Stimulated activated CD4-positive, alpha-beta T cell treated with anti-CD3 and anti-CD28 coated beads, Interleukin-2, amount 100 ng/mL, for 24 hours (primary cell): Measurements from ENCODE around the gene KCNIP1.

Experiments
- DNase-seq, 2 donors: peaks; one replicate each; pipeline ENCODE4 v3.0.0-alpha.2; 2020

KCNIP1 gene

DNA sequence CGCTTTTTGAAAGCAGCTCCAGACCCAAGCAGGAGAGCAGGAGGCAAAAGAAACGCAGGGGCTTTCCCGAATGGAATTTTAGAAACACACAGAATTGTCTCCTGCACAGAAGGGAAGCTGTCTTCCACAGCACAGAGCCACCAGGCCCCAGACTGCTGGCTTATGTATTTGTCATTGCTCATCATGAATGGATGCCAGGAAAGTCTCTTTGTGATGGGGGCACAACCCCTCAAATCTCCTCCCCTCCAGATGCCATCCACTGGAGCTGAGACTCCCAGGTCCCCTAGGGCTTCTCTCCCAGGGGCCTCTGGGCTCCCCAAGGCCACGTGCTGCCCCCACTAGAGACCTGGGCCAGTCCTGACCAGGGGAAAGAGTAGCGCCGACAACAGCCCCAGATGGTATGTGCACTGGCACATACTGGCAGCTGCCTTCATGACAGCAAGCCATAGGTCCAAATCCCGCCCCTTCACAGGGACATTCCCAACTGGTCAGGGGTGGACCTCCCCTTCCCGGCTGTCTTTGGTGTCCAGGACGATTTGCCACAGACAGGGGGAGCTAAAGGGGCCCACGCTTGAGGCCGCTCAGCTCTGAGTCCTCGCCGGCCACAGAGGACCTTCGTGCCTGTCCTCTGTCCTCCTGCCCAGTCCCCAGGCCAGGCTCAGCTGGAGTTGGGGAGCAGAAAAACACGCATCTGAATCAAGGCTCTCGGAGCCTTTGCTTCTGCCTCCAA lies 127.8 kb downstream of the KCNIP1 start:
- no peak for DNase-seq

DNA sequence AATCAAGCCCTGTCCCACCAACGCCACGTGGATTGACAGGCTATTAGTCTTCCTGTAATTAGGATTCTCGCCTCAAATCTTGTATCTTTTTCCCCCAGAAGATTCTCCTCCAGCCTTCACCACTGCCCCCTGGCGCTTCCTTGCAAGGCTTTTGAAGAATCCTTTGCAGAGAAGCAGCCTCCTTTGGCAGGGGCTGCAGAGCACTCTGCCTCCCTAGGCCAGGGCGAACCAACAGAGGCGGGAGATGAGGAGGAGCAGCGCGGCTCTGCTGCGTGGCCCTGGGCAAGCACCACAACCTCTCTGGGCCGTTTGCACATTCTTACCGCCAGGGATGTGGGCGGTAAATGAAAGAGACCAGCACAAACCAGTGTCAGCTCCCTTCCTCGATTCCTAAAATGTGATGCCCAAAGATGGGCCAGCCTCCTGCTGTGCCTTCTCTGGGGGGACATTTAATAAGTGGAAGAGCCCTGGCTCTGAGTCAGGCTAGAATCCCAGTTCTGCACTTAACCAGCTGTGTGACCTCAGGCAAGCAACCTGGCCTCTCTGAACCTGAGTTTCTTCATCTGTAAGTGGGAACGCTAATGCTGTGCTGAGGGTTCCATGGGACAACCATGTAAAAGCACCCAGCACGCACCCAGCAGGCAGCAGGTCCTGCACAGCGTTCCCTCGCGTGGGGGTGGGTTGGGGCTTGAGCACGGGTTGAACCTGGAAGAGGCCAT lies 128.6 kb downstream of the KCNIP1 start:
- no peak for DNase-seq

DNA sequence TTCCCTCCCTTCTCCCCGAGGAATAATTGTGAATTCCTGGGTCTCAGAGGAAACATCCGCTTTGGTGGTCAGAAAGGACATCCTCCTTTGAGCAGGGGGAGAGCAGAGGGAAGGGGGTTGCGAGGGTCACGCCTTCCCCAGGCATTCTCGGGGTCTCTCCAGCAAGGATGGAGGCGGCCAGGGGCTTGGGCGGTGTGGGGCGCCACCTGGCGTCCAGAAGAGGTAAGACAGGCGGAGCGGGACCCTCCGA lies 129.1 kb downstream of the KCNIP1 start:
- peak; percentile 65 to 71 for DNase-seq

DNA sequence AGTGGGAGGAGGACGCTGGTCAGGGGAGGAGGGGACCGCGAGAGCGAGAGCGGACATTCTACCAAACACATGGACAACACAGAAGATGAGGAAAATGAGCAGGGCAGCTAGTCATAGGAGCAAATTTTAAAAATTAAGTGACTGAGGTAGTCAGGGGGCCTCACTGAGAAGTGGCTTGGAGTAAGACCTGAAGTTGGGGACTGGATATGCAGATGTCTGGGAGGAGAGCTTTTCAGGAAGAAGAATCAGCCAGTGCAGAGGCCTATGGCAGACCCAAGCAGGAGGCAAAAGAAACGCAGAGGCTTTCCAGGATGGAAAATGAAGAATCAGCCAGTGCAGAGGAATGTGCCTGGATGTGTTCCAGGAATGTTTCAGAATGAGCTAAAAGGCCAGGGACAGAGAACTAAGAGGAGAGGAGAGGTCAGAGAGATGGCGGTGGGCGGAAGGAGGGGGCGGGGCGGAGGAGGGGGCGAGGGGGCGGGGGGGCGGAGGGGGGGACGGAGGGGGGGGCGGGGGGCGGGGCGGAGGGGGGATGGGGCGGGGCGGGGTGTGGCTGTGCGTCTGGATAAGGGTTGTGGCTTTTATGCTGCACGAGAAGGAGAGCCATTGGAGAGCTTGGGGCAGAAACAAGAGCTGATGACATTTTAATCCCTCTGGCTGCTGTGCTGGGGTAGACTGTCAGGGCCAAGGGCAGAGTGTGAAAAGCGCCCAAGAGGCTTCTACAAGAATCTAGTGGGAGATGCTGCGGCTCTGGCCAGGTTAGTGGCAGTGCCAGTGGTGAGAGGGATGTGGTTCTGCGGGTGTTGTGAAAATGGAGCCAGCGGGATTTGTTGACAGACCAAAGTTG lies 129.6 kb downstream of the KCNIP1 start:
- no peak for DNase-seq

DNA sequence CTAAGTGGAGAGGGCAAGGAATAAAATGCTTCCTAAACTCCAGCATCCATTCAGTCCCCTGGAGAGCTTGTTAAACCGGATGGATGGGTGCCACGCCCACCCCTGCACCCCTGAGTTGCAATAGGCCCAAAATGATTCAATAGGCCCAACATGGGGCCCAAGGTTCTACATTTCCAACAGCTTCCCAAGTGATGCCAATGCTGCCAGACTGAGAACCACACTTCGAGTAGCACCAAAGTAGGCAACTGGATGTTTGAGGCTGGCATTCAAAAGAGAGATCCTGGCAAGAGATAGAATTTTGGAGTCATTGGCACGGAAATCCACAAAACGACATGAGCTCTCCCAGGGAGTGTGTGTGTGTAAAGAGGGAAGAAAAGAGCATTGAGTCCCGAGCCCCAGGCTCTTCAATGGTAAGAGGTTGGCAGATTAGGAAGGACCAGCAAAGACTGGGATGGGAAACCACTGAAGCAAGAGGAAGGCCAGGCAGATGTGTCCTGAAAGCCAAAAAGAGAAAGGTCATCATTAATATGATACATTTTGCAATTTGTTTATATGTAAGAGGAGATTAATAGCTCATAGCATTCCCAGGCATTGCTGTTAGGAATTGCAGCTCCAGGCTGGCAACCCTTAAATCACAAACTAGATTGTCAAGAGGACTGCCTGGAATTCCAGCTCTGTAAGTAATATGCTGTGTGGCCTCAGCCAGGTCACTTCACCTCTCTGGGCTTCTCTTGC lies 130.6 kb downstream of the KCNIP1 start:
- no peak for DNase-seq

DNA sequence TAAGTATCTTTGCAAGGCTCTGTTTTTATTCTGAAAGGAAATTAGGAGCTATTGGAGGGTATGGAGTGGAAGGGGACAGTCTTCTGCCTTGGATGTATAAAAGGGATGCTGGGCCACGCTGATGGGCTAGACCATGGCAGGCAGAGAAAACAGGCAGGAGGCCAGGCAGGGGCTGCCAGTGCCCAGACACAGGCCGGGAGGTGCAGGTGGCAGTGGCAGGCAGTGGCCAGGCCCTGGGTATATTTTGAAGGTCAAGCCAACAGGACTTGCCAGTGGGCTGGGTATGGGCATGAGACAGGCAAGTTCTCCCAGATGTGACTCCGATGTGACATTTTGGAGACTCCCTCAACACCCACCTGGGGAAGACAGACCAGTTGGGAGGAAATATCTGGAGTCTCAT lies 131.9 kb downstream of the KCNIP1 start:
- DNase-seq, result no peak

DNA sequence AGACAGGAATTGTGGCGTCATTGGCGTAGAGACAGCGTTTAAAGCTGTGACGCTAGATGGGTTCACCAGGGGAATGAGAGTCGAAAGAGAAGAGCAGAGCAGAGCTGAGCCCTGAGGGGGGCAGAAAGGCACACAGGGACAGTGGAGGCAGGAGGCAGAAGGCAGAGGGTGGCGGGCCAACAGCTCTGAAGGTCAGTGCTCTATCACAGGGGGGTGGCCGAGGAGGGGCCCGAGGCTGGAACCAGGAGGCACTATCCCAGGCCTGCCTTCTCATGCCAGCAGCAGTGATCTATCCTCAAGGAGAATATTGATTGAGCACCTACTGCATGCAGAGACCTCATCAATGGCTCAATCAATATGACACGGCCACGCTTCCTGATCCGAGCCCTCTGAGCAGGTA lies 132.4 kb downstream of the KCNIP1 start:
- no peak for DNase-seq

DNA sequence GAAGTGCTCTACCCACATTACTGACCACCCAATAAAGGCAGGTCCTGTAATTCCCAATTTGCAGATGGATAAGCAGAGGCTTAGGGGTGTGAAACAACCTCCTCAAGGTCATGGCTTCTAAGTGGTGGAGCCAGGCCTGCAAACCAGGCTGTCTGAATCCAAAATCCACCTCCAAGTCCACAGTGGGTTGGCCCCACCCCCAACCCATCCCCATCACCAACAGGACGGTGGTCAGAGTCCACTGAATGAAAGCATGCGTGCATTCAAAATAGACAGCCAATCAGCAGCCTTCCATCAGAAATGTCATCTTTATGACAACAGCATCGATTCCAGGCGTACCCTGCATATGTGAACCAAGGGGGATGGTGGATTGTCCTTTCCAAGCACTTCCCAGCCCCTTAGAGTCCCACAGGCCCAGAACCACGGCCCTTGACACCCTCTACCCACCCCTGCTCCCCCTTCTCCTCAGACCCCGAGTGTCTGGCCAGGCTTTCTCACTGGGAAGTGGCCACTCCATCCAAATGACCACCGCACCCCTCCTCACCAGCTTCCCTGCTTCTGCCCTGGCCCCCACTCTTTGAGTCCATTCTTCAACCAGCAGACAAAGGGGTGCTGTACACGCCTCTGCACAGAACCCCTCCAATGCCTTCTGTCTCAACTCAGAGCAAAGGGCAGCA lies 133.1 kb downstream of the KCNIP1 start:
- DNase-seq, result no peak

DNA sequence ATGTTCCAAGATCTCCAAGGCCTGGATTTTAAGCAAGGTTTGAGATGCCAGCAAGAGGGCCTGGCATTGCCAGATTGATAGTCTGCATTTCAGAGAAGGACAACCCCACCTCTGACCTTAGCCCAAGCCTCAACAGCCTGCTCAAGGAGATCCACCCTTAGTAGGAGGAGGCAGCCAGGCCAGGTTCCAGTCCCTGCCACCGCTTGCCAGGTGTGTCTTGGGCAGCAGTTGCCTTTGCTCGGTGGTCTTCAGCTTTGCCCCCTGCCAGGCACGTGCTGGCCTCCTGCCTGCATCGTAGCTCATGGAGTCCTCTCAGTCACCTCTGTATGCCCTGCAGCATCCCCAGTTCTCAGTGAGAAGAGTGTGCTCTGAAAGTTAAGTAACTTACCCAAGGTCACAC lies 134.2 kb downstream of the KCNIP1 start:
- DNase-seq, result no peak

DNA sequence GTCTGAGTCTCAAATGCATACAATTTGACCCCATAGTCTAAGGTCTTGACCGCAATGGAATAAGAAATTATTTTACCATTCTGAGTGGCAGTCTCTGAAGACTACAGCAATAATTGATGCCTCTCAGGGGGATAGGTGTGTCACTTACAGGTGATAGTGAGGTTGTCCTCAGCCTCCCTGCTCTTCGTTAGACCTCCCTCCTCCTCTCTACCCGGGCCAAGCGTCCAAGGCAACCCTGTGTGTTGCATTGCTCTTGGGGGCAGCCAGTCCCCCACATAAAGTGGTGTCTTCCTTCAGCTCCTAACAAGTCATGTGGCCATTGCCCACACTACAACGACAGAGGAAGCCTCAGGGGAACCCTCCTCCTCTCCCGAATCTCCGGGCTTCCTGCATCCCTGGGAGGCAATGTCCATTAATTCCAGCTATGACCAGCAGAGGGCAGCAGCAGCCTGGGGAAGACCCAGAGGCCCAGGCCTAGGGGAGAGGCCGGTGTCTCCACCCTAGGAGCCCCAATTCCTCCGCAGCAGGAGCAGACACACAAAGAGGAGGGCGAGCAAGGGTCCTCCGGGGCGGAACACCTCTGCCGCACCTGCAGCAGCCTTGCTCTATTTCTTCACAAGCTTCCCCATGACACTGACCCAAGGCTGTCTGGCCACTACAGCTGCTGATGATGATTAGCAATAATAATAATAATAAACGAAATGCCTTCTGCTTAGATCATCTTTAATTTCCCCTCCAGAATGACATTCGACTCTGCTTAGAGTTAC lies 134.8 kb downstream of the KCNIP1 start:
- peak; percentile 79 to 80 for DNase-seq

DNA sequence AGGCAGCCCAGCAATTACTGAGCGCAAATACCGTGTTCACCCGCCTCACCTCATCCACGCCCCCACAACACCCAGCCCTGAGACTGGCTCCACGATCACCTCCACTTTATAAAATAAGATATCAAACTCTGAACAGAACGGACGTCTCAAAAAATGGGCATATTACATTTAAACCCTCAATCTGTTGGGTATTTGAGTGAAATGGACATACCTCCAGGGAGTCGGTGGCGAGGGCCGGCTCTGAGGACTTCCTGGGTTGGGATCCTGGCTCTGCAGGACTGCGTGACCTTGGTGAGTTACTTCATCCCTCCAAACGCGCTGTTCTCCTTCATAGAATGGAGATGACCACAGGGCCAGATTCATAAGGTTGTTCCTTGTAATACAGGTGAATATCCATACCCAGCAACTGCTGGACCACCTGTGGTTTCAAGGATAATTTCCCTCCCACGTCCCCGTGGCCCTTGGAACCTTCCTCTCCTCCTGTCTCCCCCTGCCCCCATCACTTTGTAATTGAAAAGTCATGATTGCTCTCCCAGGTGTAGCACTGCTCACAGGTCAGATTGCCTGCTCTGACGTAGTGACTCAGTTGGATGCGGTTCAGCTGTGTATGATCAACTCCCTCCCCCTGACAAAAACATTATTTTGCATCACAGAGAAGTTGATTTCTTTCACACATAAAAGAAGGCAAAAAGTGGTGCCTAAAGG lies 135.6 kb downstream of the KCNIP1 start:
- DNase-seq, result no peak

DNA sequence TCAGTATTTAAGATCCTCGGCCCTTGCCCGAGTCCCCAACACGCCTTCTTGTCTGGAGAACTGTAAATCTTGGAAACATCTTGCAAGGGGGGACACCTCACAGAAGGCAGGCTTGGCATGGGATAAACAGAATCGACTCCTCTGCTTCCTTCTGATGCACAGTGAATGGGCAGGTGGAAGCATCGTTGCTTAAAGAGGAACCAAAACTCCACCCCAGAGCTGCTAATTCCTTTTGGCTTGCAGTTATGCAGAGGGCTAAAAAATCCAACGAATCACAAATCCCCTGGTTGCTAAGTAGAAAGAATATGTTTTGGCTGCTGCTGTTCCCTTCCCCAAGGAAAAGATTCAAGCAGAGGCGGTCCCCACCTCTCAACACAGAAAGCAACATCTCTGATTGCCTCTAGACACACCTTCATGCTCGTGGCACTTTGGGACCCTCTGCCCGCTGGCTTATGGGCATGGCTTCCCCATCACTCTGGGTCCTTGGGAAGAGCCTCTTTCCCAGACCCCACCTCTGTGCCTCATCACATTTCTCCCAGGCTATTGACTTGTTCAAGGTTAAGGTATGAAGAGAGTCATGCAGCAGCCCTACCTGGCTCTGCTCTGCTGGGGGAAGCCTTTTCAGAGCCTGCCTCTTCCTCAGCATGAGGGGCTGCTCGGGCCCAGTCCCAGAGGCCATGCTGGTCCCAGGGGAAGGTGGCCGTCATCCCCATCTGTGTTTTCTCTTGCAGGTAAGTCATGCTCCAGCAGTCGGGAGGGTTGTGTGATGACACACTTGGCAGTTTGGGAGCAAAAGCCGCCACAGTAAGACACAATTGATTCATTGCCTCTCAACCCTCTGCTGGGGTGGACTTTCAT lies 137.1 kb downstream of the KCNIP1 start:
- DNase-seq, result no peak

DNA sequence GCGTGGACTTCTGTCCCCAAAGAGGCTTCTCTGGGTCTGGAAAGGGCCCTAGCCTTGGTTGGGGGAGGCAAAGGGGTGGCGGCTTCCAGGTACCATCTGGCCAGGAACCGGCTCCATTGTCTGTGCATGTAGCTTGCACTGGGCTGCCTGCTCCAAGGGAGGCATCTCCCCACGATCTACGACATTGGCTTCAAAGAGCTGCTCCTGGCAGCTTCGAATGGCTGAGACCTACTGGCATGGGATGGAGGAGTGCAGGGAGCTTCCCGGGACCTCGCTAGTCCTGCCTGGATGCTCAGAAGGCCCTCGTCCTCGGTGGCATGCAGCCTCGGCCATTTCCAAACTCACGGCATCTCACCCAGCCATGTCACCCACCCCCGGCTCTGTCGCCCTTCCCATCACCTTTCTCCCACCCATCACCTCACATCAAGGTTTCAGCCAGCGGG lies 137.8 kb downstream of the KCNIP1 start:
- DNase-seq, result no peak

DNA sequence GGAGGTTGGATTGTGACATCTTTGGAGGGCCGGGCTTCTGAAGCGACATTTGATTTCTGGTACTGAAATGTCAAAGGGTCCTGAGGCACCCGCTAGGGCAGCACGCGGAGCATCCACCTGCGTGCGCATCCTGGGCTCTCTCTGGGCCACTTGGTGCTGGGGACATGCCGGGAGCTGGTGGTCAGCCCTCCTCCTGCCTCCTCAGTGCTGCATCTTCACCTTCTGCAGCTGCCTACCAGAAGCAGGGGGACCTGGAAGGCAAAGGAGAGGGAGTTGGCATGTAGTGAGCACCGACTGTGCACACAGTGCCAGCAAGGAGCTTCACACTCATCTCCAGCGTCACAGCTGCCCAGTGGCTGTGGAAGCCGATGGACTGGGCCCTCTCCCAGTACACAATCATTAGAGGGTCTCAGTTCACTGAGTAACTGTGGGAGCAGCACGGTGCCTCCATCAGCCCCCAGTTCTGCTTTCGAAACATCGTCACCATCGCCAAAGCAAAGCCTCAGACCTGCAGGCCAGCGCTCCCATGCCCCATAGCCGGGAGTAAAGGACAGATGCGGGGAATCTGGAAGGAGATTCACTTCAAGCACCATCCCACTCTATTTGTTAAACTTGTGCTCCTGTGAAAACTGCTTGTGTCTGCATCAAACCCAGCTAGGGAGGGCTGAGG lies 138.4 kb downstream of the KCNIP1 start:
- DNase-seq, result no peak

DNA sequence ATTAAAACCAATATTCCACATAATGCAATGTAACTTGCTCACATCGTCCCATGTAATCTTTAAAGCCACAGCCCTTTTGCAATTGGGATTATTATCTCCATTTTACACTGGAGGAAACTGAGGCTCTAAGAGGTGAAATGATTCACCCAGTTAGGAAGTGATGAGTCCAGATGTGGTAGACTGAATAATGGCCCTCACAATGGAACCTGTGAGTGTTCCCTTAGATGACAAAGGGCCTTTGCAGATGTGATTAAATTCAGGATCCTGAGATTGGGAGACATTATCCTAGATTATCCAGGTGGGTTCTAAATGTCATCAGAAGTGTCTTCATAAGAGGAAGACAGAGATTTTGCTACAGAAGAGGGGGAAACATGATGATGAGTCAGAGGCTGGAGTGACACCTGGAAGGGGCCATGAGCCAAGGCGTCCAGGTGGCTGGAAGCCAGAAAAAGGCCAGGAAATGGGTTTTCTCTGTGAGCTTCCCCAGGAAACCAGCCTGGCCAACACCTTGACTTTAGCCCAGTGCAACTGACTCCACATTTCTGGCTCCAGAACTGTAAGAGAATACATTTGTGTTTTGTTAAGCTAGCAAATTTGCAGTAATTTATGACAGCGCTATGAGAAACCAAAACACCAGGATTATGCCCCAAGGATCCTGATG lies 139.1 kb downstream of the KCNIP1 start:
- no peak for DNase-seq

DNA sequence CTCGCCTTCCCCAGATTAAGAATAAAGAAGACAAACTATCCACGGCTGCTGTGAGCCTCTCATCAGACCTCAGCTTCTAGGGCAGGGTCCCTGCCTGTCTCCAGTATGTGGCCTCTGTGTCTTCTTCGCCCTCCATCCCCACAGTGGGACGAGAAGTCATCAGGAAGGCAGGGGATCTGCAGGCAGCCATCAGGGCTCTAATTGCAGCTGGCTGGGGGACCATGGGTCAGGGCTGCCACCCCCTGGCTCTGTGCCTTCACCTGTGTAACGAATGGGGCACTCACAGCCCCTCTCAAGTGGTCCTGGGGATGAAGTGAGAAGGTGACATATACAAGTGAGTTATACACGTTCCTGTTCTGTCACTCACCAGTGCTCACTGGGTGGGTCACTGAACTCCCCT lies 139.8 kb downstream of the KCNIP1 start:
- DNase-seq, result no peak

DNA sequence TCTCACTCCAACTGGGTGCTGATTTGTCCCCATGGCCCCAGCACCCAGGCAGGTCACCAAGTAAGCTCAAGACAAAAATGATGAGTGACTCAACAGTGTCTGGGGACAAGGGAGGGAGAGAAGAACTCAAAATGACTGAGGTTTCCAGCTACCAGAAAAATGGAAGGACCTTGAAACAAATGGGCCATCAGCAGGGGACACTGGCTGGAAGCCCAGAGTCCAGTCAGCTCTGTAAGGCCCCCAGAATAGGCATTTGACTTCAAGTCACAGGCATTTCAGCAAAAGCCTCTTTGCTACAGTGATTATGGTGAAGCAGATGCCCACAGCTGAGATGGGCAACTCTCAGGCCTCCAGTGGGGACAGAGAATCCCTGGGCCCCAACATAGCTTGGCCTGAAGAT lies 140.7 kb downstream of the KCNIP1 start:
- DNase-seq, result no peak

DNA sequence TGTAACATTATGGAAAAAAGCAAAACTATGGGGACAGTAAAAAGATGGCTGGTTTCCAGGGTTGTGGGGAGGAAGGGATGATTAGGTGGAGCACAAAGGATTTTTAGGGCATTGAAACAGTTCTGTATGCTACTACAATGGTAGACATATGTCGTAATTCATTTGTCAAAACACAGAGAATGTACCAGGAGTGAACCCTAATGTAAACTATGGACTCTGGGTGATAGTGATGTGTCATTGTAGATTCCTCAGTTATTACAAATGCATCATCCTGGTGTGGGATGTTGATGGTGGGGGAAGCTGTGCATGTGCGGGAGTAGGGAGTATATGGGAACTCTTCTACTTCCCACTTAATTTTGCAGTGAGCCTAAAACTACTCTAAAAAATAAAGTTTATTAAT lies 144.7 kb downstream of the KCNIP1 start:
- DNase-seq, result no peak

DNA sequence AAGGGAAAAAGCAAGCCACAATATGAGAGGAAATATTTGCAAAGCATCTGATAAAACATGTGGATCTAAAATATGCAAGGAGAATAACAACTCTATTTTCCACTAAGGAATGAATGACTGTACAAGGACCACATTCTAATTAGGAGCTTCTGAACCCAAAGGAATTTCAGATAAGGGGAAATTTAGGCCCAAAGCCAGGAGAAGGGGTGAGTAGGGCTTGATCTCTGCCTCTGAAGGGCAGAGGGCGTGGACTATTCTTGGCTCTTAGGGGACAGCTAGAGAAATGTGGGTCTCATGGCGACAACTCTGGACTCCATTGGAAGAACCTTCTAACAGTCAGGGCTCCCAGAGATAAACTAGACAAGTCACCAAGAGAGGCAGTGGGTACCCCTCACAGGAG lies 147.0 kb downstream of the KCNIP1 start:
- no peak for DNase-seq
